Activated CD8-positive, alpha-beta T cell treated with anti-CD3 and anti-CD28 coated beads for 36 hours (primary cell): ENCODE data around the gene MOGAT3. TPM values are rescaled to one million over a fixed set of nuclear protein-coding genes. Genes with fewer than 3 reads are reported as not detected.
"Not testable (repeated sequence)": the region's sequence is repeated elsewhere in the genome, so short reads cannot be mapped to it uniquely, and the experiment has no call there.

Source experiments
- ATAC-seq: fragments of 200-7000 bp; cut with Tn5 transposase; one replicate; pipeline ENCODE4 v1.10.0; 2021; ENCODE audit warnings: mild to moderate bottlenecking, moderate library complexity
- CTCF ChIA-PET: fragments of 350-600 bp; sonication (Branson Sonifier 250); formaldehyde crosslinking; loops from one replicate; lab custom pipeline; 2021; ENCODE audit warnings: antibody characterized with exemption; lab: Charles Lee
- POLR2A ChIA-PET: fragments of 350-600 bp; sonication (Branson Sonifier 250); formaldehyde crosslinking; loops from one replicate; lab custom pipeline; 2021; ENCODE audit warnings: antibody characterized with exemption; lab: Charles Lee
- DNase-seq: peaks from one replicate; pipeline ENCODE4 v3.0.0-alpha.2; 2020
- H3K27ac Mint-ChIP-seq: one replicate; pipeline ENCODE4 v1.8.0; 2021; ENCODE audit warnings: mild to moderate bottlenecking, mixed read lengths
- H3K27me3 Mint-ChIP-seq: one replicate; pipeline ENCODE4 v1.8.0; 2021; ENCODE audit warnings: mixed read lengths
- H3K36me3 Mint-ChIP-seq: one replicate; pipeline ENCODE4 v1.8.0; 2021; ENCODE audit warnings: low read depth, mixed read lengths
- H3K4me1 Mint-ChIP-seq: one replicate; pipeline ENCODE4 v1.8.0; 2021; ENCODE audit warnings: low read depth, mixed read lengths
- H3K4me3 Mint-ChIP-seq: one replicate; pipeline ENCODE4 v1.8.0; 2021; ENCODE audit warnings: mild to moderate bottlenecking, moderate library complexity, mixed read lengths
- H3K9me3 Mint-ChIP-seq: one replicate; pipeline ENCODE4 v1.8.0; 2021; ENCODE audit warnings: mixed read lengths
- intact Hi-C: fragments of 100-400 bp; cut with micrococcal nuclease; formaldehyde crosslinking; loops from one replicate; pipeline ENCODE4 v1.10.0; 2022
- total RNA-seq, 2 experiments: library from RNA; stranded (reverse); gene quantifications; one replicate each; pipeline ENCODE4 v1.2.3, GENCODE V29; 2021
- TF ChIP-seq, protein P1 (sequence below): fragments of 200-600 bp; IDR thresholded peaks from one replicate; pipeline ENCODE4 v1.8.0; 2022; ENCODE audit warnings: antibody characterized with exemption, mild to moderate bottlenecking

The MOGAT3 gene
- total RNA-seq, 2 experiments from 2014 or later, result not detected

DNA sequence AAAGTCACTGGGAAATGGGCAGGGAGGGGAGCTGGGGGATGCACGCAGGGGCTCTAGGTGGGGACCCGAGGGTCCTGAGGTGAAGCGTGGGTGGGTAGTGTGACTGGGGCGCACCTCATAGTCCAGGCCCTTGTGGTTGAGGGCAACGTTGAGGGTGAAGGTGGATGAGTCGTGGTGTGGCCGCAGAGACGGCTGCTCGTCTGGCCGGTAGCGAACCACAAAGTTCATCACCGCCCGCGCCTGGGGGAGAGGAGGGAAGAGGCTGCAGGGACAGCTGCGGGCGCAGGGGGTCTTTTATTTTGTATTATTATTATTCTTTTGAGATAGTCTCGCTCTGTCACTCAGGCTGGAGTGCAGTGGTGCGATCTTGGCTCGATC lies 5.8 kb upstream of the MOGAT3 start:
- Mint-ChIP-seq H3K9me3 (no peaks in the 10 kb centered on the region), H3K27me3 (peaks cover 10% of the 10 kb centered on the region), H3K36me3 (peaks cover 5% of the 10 kb centered on the region), H3K4me3 (no peak overlapping the region), H3K27ac (no peak overlapping the region), H3K4me1 (no peaks in the 10 kb centered on the region)
- POLR2A ChIA-PET, result interaction anchor here (1.8 kb wide), 1 partner anchor 11 kb away, joined by 4 read pairs; the partner anchor contains the start of genes PLOD3 and ZNHIT1
- CTCF ChIA-PET, result no interaction called here
- ATAC-seq (no peak), DNase-seq (no peak)
- TF ChIP-seq, protein P1, sequence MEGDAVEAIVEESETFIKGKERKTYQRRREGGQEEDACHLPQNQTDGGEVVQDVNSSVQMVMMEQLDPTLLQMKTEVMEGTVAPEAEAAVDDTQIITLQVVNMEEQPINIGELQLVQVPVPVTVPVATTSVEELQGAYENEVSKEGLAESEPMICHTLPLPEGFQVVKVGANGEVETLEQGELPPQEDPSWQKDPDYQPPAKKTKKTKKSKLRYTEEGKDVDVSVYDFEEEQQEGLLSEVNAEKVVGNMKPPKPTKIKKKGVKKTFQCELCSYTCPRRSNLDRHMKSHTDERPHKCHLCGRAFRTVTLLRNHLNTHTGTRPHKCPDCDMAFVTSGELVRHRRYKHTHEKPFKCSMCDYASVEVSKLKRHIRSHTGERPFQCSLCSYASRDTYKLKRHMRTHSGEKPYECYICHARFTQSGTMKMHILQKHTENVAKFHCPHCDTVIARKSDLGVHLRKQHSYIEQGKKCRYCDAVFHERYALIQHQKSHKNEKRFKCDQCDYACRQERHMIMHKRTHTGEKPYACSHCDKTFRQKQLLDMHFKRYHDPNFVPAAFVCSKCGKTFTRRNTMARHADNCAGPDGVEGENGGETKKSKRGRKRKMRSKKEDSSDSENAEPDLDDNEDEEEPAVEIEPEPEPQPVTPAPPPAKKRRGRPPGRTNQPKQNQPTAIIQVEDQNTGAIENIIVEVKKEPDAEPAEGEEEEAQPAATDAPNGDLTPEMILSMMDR, result no peak
- intact Hi-C loops, result no loop called here

DNA sequence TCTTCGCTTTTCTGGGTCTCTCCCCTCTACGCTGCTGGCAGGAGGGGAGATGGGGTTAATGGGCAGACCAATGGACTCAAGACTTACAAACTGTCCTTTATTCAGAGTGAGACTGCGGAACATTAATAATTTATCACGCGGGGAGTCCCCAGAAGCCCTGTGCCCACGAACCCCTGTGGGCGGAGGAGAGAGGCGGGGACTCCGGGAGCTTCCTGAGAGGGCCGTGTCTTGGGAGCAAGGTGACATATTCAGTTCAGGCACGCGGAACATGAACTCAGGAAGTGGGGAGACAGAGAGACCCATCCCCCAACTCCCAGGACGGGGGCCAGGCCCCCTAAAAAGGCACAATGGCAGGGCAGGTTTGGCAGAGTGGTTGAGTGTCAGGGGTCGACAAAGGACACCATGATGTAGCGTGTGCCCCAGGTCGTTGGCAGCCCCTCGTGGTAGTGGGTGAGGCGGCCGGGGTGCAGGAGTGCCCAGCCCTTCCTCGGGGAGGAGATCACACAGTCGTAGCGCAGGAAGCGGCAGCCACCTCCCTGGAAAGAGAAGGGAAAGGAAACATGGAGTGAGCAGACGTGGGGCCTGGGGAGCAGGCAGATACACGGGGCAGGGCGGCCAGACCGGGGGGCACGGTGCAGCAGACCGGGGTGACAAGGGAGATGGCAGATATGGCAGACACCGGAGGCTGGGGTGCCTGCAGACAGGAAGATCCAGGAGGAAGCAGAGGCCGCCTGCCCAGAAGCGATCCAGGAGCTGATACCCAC lies 5.2 kb upstream of the MOGAT3 start:
- Mint-ChIP-seq H3K4me3 (no peak overlapping the region), H3K4me1 (no peaks in the 10 kb centered on the region), H3K36me3 (peaks cover 5% of the 10 kb centered on the region), H3K27ac (no peak overlapping the region), H3K9me3 (no peaks in the 10 kb centered on the region), H3K27me3 (peaks cover 15% of the 10 kb centered on the region)
- ATAC-seq (no peak), DNase-seq (no peak)
- TF ChIP-seq, protein P1, result no peak
- POLR2A ChIA-PET, result interaction anchor here (0.6 to 1.8 kb wide), 2 partner anchors 12 to 225 kb away, joined by 4 to 5 read pairs; partner anchors contain the start of genes PLOD3 and ZNHIT1
- CTCF ChIA-PET, result interaction anchor here (4.7 kb wide), 1 partner anchor 14 kb away, joined by 24 read pairs; no protein-coding TSS in a partner anchor
- intact Hi-C loops, result no loop called here

DNA sequence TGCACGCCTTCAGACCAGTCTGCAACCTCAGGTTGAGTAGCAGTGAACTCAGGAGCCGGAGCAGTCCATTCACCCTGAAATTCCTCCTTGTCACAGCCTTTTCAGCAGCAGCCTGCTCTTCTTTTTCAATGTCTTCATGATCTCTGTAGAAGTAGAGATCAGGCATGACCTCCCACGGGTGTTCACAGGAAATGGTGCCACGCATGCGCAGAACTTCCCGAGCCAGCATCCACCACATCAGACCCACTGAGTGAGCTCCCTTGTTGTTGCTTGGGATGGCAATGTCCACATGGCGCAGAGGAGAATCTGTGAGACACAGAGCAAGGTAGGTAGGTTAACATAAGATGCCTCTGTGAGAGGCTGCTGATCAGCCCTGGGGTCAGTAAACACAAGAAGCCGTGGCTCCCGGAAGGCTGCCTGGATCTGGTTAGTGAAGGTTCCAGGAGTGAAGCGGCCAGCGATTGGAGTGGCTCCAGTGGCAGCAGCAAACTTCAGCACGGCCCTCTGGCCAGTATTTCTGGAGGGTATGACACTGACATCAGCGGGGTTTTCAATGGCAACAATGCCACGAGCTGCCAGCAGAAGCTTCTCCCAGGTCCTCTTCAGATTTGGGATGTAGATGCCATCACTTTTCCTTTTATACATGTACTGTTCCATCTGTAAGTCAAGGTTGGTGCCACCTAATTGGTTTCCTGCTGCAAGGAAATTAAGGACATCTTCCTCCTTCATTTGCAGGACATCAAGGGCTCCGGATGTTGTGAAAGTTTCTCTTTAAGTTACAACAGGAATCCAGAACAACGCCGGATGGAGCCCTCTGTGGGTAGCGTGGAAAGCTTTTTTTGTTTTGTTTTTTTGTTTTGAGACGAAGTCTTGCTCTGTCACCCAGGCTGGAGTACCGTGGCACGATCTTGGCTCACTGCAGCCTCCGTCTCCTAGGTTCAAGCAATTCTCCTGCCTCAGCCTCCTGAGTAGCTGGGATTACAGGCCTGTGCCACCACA lies 3.2 kb upstream of the MOGAT3 start:
- H3K4me3 Mint-ChIP-seq, result peak overlapping the region; percentile 22
- POLR2A ChIA-PET, H3K36me3 Mint-ChIP-seq, ATAC-seq, H3K4me1 Mint-ChIP-seq, H3K9me3 Mint-ChIP-seq, DNase-seq, intact Hi-C loops: not testable (repeated sequence)
- H3K27me3 Mint-ChIP-seq, result peaks cover 27% of the 10 kb centered on the region
- CTCF ChIA-PET, result interaction anchor here (4.7 kb wide), 1 partner anchor 11 kb away, joined by 24 read pairs; no protein-coding TSS in a partner anchor
- peak overlapping the region; percentile 47 for H3K27ac Mint-ChIP-seq

DNA sequence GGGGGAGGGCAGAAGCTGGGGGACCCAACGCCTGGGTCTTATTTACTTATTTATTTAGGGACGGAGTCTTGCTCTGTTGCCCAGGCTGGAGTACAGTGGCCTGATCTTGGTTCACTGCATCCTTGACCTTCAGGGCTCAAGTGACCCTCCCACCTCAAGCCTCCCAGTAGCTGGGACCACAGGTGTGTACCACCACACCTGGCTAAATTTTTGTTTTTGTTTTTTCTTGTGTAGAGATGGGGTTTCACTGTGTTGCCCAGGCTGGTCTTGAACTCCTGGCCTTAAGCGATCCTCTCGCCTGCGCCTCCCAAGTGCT lies 1.7 kb upstream of the MOGAT3 start:
- intact Hi-C loops, result no loop called here
- Mint-ChIP-seq H3K27ac (no peak overlapping the region), H3K4me1 (peaks cover 2% of the 10 kb centered on the region), H3K4me3 (no peak overlapping the region), H3K36me3 (peaks cover 2% of the 10 kb centered on the region), H3K9me3 (no peaks in the 10 kb centered on the region), H3K27me3 (peaks cover 27% of the 10 kb centered on the region)
- ChIA-PET CTCF (interaction anchor here (4.7 kb wide), 1 partner anchor 10 kb away, joined by 24 read pairs; no protein-coding TSS in a partner anchor), POLR2A (interaction anchor here (0.8 kb wide), 1 partner anchor 15 kb away, joined by 3 read pairs; the partner anchor contains the start of gene PLOD3)
- no peak for DNase-seq
- no peak for ATAC-seq
- TF ChIP-seq, protein P1, result no peak
